ENCODE measurements around the gene A3GALT2.

GRCh38 chr1:33270808-33271465, 50.0 kb downstream of the A3GALT2 start:
- no peak for TF ChIP-seq CTCF (IDR thresholded peaks at IDR 0.05)
- no peak for TF ChIP-seq EP300 (IDR thresholded peaks at IDR 0.05)

All from ovary (tissue), 3 donors.